AG04450 (cell line): ENCODE data around the gene TNFRSF19. TPM values are rescaled to one million over a fixed set of nuclear protein-coding genes. Genes with fewer than 3 reads are reported as not detected.

Source experiments
- CTCF ChIA-PET: fragments of 300-600, 350-600 bp; formaldehyde crosslinking; extraction: SDS; loops from one replicate; lab custom pipeline; 2022; ENCODE audit warnings: antibody characterized with exemption, inconsistent platforms; lab: Charles Lee
- POLR2A ChIA-PET: fragments of 350-600 bp; formaldehyde crosslinking; extraction: SDS; loops from one replicate; lab custom pipeline; 2021; ENCODE audit warnings: antibody characterized with exemption, inconsistent platforms; lab: Yijun Ruan, JAX
- DNase-seq: peaks from one replicate; pipeline ENCODE4 v3.0.0-alpha.2; 2011; ENCODE audit warnings: low read depth, low spot score
- H3K27ac ChIP-seq: one replicate; pipeline ENCODE4 v1.5.1; 2012; ENCODE audit warnings: low read depth, low read length, control low read depth
- H3K27me3 ChIP-seq: one replicate; pipeline ENCODE4 v1.6.0; 2012; ENCODE audit warnings: low read length; ENCODE audit not compliant: control insufficient read depth, insufficient read depth
- H3K4me3 ChIP-seq: 2 replicates; pipeline ENCODE4 v1.5.1; 2011; ENCODE audit warnings: mild to moderate bottlenecking, low read depth, low read length, control low read depth
- H3K9me3 ChIP-seq: 2 replicates; pipeline ENCODE4 v1.5.1; 2012; ENCODE audit warnings: low read length; ENCODE audit not compliant: control insufficient read depth, insufficient read depth
- polyA plus RNA-seq: library from polyadenylated mRNA; depleted of rRNA; stranded (reverse); fragments of >200 nt; gene quantifications from 2 replicates; pipeline ENCODE4 v1.2.3, GENCODE V29; 2011
- TF ChIP-seq, protein P1 (sequence below): IDR thresholded peaks from 2 replicates; pipeline ENCODE4 v1.5.1; 2011; ENCODE audit warnings: low read depth, low read length, control low read depth, inconsistent platforms

The TNFRSF19 gene
- polyA plus RNA-seq, 1 experiment, result 183 TPM

DNA sequence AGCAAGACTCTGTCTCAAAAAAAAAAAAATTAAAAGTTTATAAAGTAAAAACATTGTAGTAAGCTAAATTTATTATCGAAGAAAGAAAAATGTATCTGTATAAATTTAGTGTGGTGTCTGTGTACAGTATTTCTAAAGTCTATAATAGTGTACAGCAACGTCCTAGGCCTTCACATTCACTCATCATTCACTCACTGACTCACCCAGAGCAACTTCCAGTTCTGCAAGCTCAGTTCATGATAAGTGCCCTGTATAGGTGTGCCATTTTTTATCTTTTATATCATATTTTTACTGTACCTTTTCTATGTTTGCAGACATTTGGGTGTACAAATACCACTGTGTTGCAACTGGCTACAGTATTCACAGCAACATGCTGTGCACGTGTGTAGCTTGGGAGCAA lies 118.1 kb downstream of the TNFRSF19 start:
- Histone ChIP-seq H3K4me3 (no peak overlapping the region), H3K9me3 (peaks cover 3% of the 10 kb centered on the region), H3K27me3 (no peaks in the 10 kb centered on the region), H3K27ac (no peak overlapping the region)
- ChIA-PET CTCF (interaction anchor here (0.7 to 1.0 kb wide), 2 partner anchors 20 to 221 kb away, joined by 3 to 5 read pairs; no protein-coding TSS in a partner anchor), POLR2A (no interaction called here)
- DNase-seq, result no peak
- TF ChIP-seq, protein P1, sequence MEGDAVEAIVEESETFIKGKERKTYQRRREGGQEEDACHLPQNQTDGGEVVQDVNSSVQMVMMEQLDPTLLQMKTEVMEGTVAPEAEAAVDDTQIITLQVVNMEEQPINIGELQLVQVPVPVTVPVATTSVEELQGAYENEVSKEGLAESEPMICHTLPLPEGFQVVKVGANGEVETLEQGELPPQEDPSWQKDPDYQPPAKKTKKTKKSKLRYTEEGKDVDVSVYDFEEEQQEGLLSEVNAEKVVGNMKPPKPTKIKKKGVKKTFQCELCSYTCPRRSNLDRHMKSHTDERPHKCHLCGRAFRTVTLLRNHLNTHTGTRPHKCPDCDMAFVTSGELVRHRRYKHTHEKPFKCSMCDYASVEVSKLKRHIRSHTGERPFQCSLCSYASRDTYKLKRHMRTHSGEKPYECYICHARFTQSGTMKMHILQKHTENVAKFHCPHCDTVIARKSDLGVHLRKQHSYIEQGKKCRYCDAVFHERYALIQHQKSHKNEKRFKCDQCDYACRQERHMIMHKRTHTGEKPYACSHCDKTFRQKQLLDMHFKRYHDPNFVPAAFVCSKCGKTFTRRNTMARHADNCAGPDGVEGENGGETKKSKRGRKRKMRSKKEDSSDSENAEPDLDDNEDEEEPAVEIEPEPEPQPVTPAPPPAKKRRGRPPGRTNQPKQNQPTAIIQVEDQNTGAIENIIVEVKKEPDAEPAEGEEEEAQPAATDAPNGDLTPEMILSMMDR, result no peak

DNA sequence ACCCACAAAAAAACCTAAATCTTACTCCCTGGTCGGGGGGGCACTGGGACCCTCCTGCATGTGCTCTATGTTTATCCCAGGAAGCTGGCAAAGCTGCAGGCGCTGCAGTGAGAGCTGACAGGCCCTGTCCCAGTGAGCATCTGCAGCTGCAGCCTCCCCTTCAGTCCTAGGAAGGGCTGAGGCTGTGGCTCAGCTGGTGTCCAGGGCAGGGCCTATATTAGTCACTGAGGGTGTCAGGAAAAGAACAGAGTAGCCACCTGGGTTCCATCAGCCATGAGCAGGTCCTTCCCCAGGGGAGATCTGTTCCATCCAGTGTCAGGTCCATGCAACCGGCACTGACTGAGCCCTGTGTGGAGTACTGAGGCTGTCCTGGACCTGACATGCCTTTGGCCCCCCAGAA lies 120.5 kb downstream of the TNFRSF19 start:
- ChIA-PET POLR2A (interaction anchor here (0.9 kb wide), 1 partner anchor 33 kb away, joined by 3 read pairs; no protein-coding TSS in a partner anchor), CTCF (interaction anchor here (1.0 kb wide), 1 partner anchor 17 kb away, joined by 6 read pairs; no protein-coding TSS in a partner anchor)
- DNase-seq, result no peak
- Histone ChIP-seq H3K4me3 (no peak overlapping the region), H3K9me3 (peaks cover 10% of the 10 kb centered on the region; the same call in 1 of the 2 replicates), H3K27ac (no peak overlapping the region), H3K27me3 (no peaks in the 10 kb centered on the region)
- TF ChIP-seq, protein P1, result no peak

DNA sequence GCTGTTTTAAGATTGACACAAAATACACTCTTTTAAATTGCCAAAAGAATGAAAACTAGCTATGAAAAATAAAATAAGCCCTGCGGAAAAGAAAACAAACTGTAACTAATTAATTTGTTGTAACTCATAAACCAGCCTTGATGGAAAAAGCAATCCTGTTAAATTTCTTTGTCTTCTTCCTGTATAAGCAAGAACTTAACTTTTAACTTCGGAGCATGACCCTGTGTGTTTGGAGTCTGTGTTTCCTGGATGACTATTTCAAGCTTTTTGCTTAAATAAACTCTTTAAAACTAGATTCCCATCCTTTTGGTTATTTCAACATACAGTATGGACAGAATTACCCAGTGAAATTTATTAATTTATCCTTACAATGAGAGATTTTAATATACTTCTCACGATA lies 122.6 kb downstream of the TNFRSF19 start:
- POLR2A ChIA-PET, result no interaction called here
- no peak for DNase-seq

DNA sequence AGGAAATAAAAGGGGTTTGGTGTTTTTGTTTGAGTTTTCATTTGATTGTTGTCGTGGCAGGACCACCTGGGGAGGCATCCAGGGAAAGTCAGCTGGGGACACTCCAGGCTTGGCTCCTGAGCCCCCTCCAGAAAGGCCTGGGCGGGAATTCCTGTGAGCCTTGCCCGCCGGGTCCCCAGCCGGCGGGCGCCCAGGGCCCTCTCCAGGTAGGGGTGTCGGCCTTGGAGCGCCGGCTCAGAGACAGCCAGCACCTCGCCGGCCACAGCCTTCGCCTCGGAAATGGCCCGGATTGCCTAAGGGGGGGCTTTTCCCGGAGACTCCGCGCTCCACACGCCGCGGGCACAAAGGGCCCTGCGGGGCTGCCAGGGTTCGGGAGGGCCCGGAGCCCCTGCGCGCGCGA lies 125.0 kb downstream of the TNFRSF19 start:
- ChIA-PET CTCF (no interaction called here), POLR2A (no interaction called here)
- TF ChIP-seq, protein P1, result no peak

More for the DNA sequence above, 122.6 kb downstream of the TNFRSF19 start:
- TF ChIP-seq, protein P1, result no peak
- Histone ChIP-seq H3K27me3 (no peaks in the 10 kb centered on the region), H3K4me3 (no peak overlapping the region), H3K9me3 (peaks cover 16% of the 10 kb centered on the region; the same call in 1 of the 2 replicates), H3K27ac (no peak overlapping the region)
- CTCF ChIA-PET, result interaction anchor here (1.1 kb wide), 1 partner anchor 13 kb away, joined by 3 read pairs; no protein-coding TSS in a partner anchor

DNA sequence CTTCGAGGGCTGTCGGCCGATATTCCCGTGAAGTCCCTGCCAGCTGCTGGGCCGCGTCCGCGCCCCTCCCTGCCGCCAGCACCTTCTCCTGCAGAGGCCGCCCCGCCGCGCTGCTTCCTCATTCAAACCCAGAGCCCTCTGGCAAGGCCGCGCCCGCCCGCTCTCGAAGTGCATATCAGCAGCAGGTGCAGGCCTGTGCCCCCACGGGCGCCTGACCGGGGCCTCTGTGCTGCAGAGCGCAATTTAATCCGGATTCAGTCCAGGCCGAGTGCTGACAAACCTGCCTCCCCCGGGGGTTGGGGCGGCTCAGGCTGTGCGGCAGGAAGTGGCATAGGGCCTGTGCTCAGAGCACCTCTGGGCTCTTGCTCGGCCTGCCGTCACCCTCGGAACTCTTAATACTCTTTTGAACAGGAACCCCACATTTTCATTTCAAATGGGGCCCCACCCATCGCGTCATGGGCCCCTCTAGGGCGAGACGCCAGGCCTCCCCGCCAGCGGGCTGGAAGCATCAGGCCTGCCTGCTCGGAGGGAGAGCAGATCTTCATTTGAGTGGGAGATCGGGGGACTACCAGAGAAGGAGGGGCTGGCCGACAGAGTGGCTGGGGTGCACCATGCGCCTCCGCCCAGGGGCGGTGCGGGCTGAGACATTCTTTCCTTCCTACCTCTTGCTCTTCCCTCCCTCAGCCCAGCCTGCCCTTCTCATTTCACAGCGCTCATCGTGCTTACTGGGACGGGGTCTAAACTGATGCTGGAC lies 125.7 kb downstream of the TNFRSF19 start:
- no peak overlapping the region for H3K27ac ChIP-seq
- CTCF ChIA-PET, result interaction anchor here (0.8 kb wide), 1 partner anchor 57 kb away, joined by 3 read pairs; no protein-coding TSS in a partner anchor
- no peak for DNase-seq
- TF ChIP-seq, protein P1, result no peak
- H3K27me3 ChIP-seq, result no peaks in the 10 kb centered on the region
- H3K4me3 ChIP-seq, result no peak overlapping the region
- H3K9me3 ChIP-seq, result peaks cover 16% of the 10 kb centered on the region; the same call in 1 of the 2 replicates
- POLR2A ChIA-PET, result no interaction called here

More for the DNA sequence above, 125.0 kb downstream of the TNFRSF19 start:
- Histone ChIP-seq H3K9me3 (peaks cover 16% of the 10 kb centered on the region; the same call in 1 of the 2 replicates), H3K27me3 (no peaks in the 10 kb centered on the region), H3K4me3 (no peak overlapping the region), H3K27ac (no peak overlapping the region)
- DNase-seq, result no peak
